ENCODE data around the gene SMIM7. TPM values are rescaled to one million over a fixed set of nuclear protein-coding genes. Genes with fewer than 3 reads are reported as not detected.

SMIM7 gene
- total RNA-seq, 3 donors from 2014 or later, result 61.2 to 88.8 (median 70.1) TPM

DNA sequence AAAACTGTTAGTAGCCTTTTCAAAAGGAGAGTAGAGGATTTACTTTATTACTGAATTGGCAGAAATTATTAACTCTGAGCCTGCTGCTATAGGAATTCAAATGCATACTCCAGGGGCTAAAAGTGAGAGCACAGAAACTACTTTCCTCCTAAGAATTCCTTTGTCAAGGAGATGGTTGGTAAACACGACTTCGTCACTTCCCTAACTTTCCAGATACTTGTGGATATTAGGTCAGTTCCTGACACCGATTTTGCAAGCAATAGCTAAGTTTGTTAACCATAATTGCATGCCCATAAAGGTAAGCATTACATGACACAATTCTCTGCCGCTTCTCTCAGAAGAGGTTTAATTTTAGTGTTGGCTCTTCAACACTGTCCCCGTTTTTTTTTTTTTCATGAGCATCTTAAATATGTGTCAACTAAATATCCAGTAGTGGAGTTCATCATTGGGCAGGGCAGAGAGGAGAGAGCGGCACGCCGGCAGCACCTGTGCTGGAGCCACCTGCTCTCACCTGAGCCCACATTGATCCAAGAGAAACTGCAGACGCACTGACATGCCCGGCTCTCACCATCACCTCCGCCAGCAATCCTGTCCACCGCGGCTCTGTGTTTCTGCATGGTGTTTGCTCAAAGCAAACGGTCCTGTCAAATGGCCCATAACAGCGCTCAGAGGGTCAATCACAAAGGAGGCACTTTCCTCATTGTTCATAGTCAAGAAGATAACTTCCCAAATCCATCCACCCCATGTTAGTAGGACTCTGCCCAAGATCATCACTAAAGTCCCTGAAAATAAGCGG is 34.6 kb downstream of the SMIM7 start:
- H3K9me3 ChIP-seq, result no peaks in the 10 kb centered on the region
- DNase-seq, result no peak
- no peak overlapping the region for H3K4me3 ChIP-seq
- peaks cover 27% of the 10 kb centered on the region for H3K4me1 ChIP-seq (ENCODE audit: low read depth)
- TF ChIP-seq, protein P1, sequence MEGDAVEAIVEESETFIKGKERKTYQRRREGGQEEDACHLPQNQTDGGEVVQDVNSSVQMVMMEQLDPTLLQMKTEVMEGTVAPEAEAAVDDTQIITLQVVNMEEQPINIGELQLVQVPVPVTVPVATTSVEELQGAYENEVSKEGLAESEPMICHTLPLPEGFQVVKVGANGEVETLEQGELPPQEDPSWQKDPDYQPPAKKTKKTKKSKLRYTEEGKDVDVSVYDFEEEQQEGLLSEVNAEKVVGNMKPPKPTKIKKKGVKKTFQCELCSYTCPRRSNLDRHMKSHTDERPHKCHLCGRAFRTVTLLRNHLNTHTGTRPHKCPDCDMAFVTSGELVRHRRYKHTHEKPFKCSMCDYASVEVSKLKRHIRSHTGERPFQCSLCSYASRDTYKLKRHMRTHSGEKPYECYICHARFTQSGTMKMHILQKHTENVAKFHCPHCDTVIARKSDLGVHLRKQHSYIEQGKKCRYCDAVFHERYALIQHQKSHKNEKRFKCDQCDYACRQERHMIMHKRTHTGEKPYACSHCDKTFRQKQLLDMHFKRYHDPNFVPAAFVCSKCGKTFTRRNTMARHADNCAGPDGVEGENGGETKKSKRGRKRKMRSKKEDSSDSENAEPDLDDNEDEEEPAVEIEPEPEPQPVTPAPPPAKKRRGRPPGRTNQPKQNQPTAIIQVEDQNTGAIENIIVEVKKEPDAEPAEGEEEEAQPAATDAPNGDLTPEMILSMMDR (IDR thresholded peaks at IDR 0.05), result no peak
- no peak for ATAC-seq
- no peaks in the 10 kb centered on the region for H3K36me3 ChIP-seq (ENCODE audit: low read depth)
- intact Hi-C loops (cut with DNase I, micrococcal nuclease), result no loop called here

DNA sequence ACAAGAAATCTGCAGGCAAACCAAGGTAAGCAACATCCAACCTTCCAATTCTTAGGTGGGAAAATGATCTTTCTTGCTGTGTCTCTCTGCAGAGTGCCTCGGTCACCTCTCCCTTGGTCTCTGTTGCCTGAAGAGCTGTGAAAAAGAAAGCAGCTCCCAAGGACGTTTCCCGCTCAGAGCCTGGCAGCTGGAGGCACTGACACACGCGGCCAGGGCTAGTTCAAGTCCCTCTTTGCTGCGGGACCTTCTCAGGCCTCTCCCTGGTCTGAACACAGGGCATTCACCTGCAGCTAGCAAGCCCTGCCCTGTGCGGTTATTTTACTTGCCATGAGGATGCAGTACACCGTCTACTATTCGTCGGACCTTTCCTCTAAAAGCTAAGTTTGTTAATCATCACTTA is 35.7 kb downstream of the SMIM7 start:
- no peak for DNase-seq
- no peaks in the 10 kb centered on the region for H3K9me3 ChIP-seq
- no peaks in the 10 kb centered on the region for H3K36me3 ChIP-seq (ENCODE audit: low read depth)
- H3K4me3 ChIP-seq, result no peak overlapping the region
- peaks cover 30% of the 10 kb centered on the region for H3K4me1 ChIP-seq (ENCODE audit: low read depth)
- TF ChIP-seq, protein P1 (IDR thresholded peaks at IDR 0.05), result no peak
- intact Hi-C loops (cut with DNase I, micrococcal nuclease), result no loop called here
- no peak for ATAC-seq

DNA sequence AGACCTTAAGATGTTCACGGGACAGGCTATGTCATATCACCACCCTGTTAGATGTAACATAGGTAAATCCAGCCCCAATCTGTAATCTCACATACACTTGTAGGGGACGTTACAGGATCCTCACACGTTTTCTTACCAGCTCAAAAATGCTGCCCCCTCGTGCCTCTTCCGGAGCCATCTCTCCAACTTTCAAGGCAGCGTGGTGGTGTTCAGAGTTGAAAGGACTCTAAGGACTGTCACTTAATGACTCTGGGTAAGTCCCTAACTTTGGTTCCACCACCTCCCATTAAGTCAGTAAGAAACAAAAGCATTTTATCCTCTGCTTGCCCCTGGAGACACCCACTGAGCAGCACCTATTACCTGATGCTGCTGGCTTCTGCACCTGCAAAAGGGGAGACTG is 36.4 kb downstream of the SMIM7 start:
- intact Hi-C loops (cut with DNase I, micrococcal nuclease), result no loop called here
- H3K36me3 ChIP-seq (ENCODE audit: low read depth), result no peaks in the 10 kb centered on the region
- TF ChIP-seq, protein P1 (IDR thresholded peaks at IDR 0.05), result no peak
- no peak for DNase-seq
- H3K4me3 ChIP-seq, result no peak overlapping the region
- ATAC-seq, result no peak
- H3K4me1 ChIP-seq (ENCODE audit: low read depth), result peaks cover 27% of the 10 kb centered on the region
- no peaks in the 10 kb centered on the region for H3K9me3 ChIP-seq

DNA sequence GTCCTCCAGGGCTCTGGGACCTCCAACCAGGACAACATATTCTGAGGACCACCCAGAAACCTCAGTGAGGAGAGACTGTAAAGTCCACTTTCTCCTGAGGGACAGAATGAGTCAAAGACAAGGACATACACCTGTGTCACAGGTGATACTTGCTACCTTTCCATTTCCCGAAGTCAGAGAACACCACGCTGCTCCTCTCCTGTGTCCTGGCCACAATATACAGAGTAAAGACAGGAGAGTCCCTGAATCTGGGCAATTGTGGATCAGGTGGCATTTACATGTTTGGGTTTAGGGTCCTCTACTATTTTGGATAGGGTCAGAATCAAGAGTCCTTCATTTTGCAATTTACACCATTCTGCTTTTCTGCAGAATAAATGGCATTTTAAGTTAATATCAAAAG is 36.9 kb downstream of the SMIM7 start:
- no peak overlapping the region for H3K4me3 ChIP-seq
- intact Hi-C loops (cut with DNase I, micrococcal nuclease), result no loop called here
- DNase-seq (no peak), ATAC-seq (no peak)
- H3K4me1 ChIP-seq (ENCODE audit: low read depth), result peaks cover 27% of the 10 kb centered on the region
- H3K36me3 ChIP-seq (ENCODE audit: low read depth), result no peaks in the 10 kb centered on the region
- no peaks in the 10 kb centered on the region for H3K9me3 ChIP-seq
- TF ChIP-seq, protein P1 (IDR thresholded peaks at IDR 0.05), result no peak

DNA sequence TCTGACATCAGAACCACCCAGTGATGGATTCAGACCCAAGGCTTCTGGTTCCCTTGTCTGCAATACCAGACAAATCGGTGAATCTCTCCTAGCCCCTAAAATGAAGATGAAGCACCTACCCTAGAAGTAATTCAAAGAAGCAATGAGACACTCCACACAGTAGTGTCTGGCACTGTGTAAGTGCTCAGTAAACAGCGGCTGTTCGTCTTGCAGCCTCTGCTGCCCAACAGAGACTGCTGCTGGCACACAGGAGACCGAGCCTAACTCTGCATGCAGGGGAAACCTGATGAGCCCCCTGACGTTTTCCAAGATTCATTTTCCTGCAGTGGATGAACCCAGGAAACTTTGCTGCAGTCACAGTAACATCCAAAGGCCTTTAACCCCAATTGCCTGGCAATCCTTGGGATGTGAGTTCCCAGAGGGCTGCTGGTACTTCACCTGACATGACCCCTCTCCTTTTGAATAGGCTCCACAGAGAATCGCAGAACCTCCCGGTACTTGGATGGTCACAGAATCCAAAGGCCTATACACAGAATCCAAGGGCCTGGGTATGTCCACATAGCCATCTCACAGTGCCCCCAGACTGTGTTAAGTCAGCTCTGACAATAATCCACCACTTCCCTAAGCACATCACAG is 38.7 kb downstream of the SMIM7 start:
- DNase-seq, result no peak
- TF ChIP-seq, protein P1 (IDR thresholded peaks at IDR 0.05), result no peak
- Histone ChIP-seq H3K9me3 (no peaks in the 10 kb centered on the region), H3K4me1 (ENCODE audit: low read depth) (peaks cover 20% of the 10 kb centered on the region), H3K4me3 (no peak overlapping the region), H3K36me3 (ENCODE audit: low read depth) (no peaks in the 10 kb centered on the region)
- ATAC-seq, result no peak
- intact Hi-C loops (cut with DNase I, micrococcal nuclease), result no loop called here
